PC-3 (cell line): ENCODE measurements around the gene STPG3. TPM values are rescaled to one million over a fixed set of nuclear protein-coding genes. Genes with fewer than 3 reads are reported as not detected.

Experiments used
- ATAC-seq: fragments of 200-7000 bp; cut with Tn5 transposase; 2 replicates; pipeline ENCODE4 v1.9.1; 2020; ENCODE audit warnings: mild to moderate bottlenecking, moderate library complexity
- BruUV-seq: library from RNA; stranded (reverse); fragments of 400-500 nt; replicated peaks from 2 replicates; lab custom pipeline; 2021; lab: Mats Ljungman, UMichigan
- CTCF ChIA-PET: fragments of 300-600 bp; sonication (Branson Sonifier 250); formaldehyde crosslinking; loops from one replicate; lab custom pipeline; 2022; ENCODE audit warnings: antibody characterized with exemption; lab: Charles Lee
- POLR2A ChIA-PET: fragments of 300-600 bp; sonication (Branson Sonifier 250); formaldehyde crosslinking; loops from one replicate; lab custom pipeline; 2022; ENCODE audit warnings: antibody characterized with exemption; ENCODE audit not compliant: unreplicated experiment; lab: Charles Lee
- DNase-seq: peaks from one replicate; pipeline ENCODE4 v3.0.0-alpha.2; 2015
- H2AFZ ChIP-seq: fragments of 300-600 bp; sonication (generic); 2 replicates; pipeline ENCODE4 v1.6.0; 2016; ENCODE audit warnings: antibody characterized with exemption, low read length
- H3F3A ChIP-seq: fragments of 300-600 bp; sonication (generic); one replicate; pipeline ENCODE4 v1.6.0; 2017; ENCODE audit warnings: antibody characterized with exemption, low read length, control low read depth, mild to moderate bottlenecking; ENCODE audit not compliant: unreplicated experiment
- H3K27ac ChIP-seq: fragments of 300-600 bp; sonication (generic); 2 replicates; pipeline ENCODE4 v1.5.1; 2016; ENCODE audit warnings: mild to moderate bottlenecking, low read length
- H3K27me3 ChIP-seq: fragments of 300-600 bp; sonication (generic); 2 replicates; pipeline ENCODE4 v1.6.1; 2016; ENCODE audit warnings: low read length, mixed read lengths
- H3K36me3 ChIP-seq: fragments of 300-600 bp; sonication (generic); 2 replicates; pipeline ENCODE4 v1.6.1; 2016; ENCODE audit warnings: low read depth, mixed run types, low read length, mixed read lengths
- H3K4me1 ChIP-seq: fragments of 300-600 bp; sonication (generic); 2 replicates; pipeline ENCODE4 v1.5.1; 2016; ENCODE audit warnings: low read length; ENCODE audit not compliant: insufficient read depth
- H3K4me2 ChIP-seq: fragments of 300-600 bp; sonication (generic); 2 replicates; pipeline ENCODE4 v1.6.0; 2016; ENCODE audit warnings: low read length
- H3K4me3 ChIP-seq: fragments of 300-600 bp; sonication (generic); 2 replicates; pipeline ENCODE4 v1.5.1; 2016; ENCODE audit warnings: mild to moderate bottlenecking, low read length, mixed read lengths
- H3K79me2 ChIP-seq: fragments of 300-600 bp; sonication (generic); 2 replicates; pipeline ENCODE4 v1.6.1; 2017; ENCODE audit warnings: low read length, mixed read lengths
- H3K9ac ChIP-seq: fragments of 300-600 bp; sonication (generic); 2 replicates; pipeline ENCODE4 v1.6.0; 2016; ENCODE audit warnings: mild to moderate bottlenecking, low read length
- H3K9me2 ChIP-seq: fragments of 300-600 bp; sonication (generic); replicated peaks from 2 replicates; pipeline ENCODE4 v1.6.1; 2016; ENCODE audit warnings: mixed run types, low read length, mixed read lengths
- H3K9me3 ChIP-seq: fragments of 300-600 bp; sonication (generic); 2 replicates; pipeline ENCODE4 v1.6.1; 2016; ENCODE audit warnings: low read length, mixed read lengths
- H4K20me1 ChIP-seq: fragments of 300-600 bp; sonication (generic); 2 replicates; pipeline ENCODE4 v1.6.1; 2016; ENCODE audit warnings: low read length, mixed read lengths
- CTCF ChIP-seq: fragments of 300-600 bp; sonication (generic); conservative IDR thresholded peaks from 2 replicates; pipeline ENCODE4 v1.5.1; 2017; ENCODE audit warnings: antibody characterized with exemption, low read depth, mild to moderate bottlenecking, low read length
- EZH2 ChIP-seq: fragments of 300-600 bp; sonication (generic); IDR thresholded peaks from one replicate; pipeline ENCODE4 v1.6.1; 2017; ENCODE audit warnings: antibody characterized with exemption, mild to moderate bottlenecking, low read length; ENCODE audit not compliant: unreplicated experiment
- EZH2phosphoT487 ChIP-seq: fragments of 300-600 bp; sonication (generic); IDR thresholded peaks from 2 replicates; pipeline ENCODE4 v1.6.1; 2018; ENCODE audit warnings: mild to moderate bottlenecking, antibody characterized with exemption, low read length, borderline replicate concordance
- intact Hi-C: fragments of 100-400 bp; cut with micrococcal nuclease; formaldehyde crosslinking; loops from 2 replicates; pipeline ENCODE4 v1.9.0; 2023
- total RNA-seq: library from RNA; depleted of rRNA; stranded (reverse); fragments of >200 nt; gene quantifications from 2 replicates; pipeline ENCODE4 v1.2.3, GENCODE V29; 2014

STPG3 gene
- total RNA-seq, 1 experiment from 2014 or later: not detected

GRCh38 chr9:137255448-137256114 is 4.5 kb downstream of the STPG3 start:
- no peaks in the 10 kb centered on the region for H4K20me1 ChIP-seq
- H3K27ac ChIP-seq: no peak overlapping the region
- ATAC-seq: peak; percentile 55
- peak overlapping the region; percentile 93 for H3K4me3 ChIP-seq
- H3K4me1 ChIP-seq: peaks cover 15% of the 10 kb centered on the region; the same call in 1 of the 2 replicates
- peak overlapping the region; percentile 94 for H3K4me2 ChIP-seq
- no peaks in the 10 kb centered on the region for H3K27me3 ChIP-seq
- H3F3A ChIP-seq: no peaks in the 10 kb centered on the region
- peak overlapping the region; percentile 91 for H3K9ac ChIP-seq
- CTCF ChIA-PET: no interaction called here
- no peaks in the 10 kb centered on the region; the same call in 1 of the 2 replicates for H3K36me3 ChIP-seq
- DNase-seq: peak; percentile 6
- H2AFZ ChIP-seq: peak overlapping the region; percentile 74
- POLR2A ChIA-PET: no interaction called here
- H3K9me2 ChIP-seq: no peaks in the 10 kb centered on the region
- H3K9me3 ChIP-seq: no peaks in the 10 kb centered on the region
- BruUV-seq: no TSS peak
- TF ChIP-seq EZH2: no peak
- H3K79me2 ChIP-seq: peaks cover 18% of the 10 kb centered on the region
- intact Hi-C loops: no loop called here

GRCh38 chr9:137256362-137256761 is 5.3 kb downstream of the STPG3 start:
- no peaks in the 10 kb centered on the region for H3K9me3 ChIP-seq
- no peak for DNase-seq
- H3K4me3 ChIP-seq: peak overlapping the region; percentile 93
- intact Hi-C loops: no loop called here
- ChIA-PET CTCF (no interaction called here), POLR2A (no interaction called here)
- no peaks in the 10 kb centered on the region for H3F3A ChIP-seq
- peak overlapping the region; percentile 91; the same call in 1 of the 2 replicates for H3K9ac ChIP-seq
- no peaks in the 10 kb centered on the region for H4K20me1 ChIP-seq
- no peak for TF ChIP-seq EZH2phosphoT487
- no peak for TF ChIP-seq EZH2
- no peak for TF ChIP-seq CTCF
- ATAC-seq: no peak
- H2AFZ ChIP-seq: no peak overlapping the region
- peaks cover 15% of the 10 kb centered on the region; the same call in 1 of the 2 replicates for H3K4me1 ChIP-seq
- H3K27ac ChIP-seq: no peak overlapping the region
- no peaks in the 10 kb centered on the region for H3K9me2 ChIP-seq
- H3K4me2 ChIP-seq: peak overlapping the region; percentile 94
- no TSS peak for BruUV-seq
- no peaks in the 10 kb centered on the region for H3K27me3 ChIP-seq
- H3K79me2 ChIP-seq: peaks cover 18% of the 10 kb centered on the region
- no peaks in the 10 kb centered on the region; the same call in 1 of the 2 replicates for H3K36me3 ChIP-seq

GRCh38 chr9:137256856-137257255 is 5.8 kb downstream of the STPG3 start:
- Histone ChIP-seq H3K4me2 (peak overlapping the region; percentile 94), H3K9me3 (no peaks in the 10 kb centered on the region), H3K4me3 (peak overlapping the region; percentile 93), H3F3A (no peaks in the 10 kb centered on the region), H3K27ac (no peak overlapping the region), H3K9ac (no peak overlapping the region), H3K4me1 (peaks cover 15% of the 10 kb centered on the region; the same call in 1 of the 2 replicates), H3K36me3 (no peaks in the 10 kb centered on the region; the same call in 1 of the 2 replicates), H3K27me3 (no peaks in the 10 kb centered on the region), H3K9me2 (no peaks in the 10 kb centered on the region), H2AFZ (no peak overlapping the region), H3K79me2 (peaks cover 18% of the 10 kb centered on the region), H4K20me1 (no peaks in the 10 kb centered on the region)
- ATAC-seq (no peak), DNase-seq (no peak)
- BruUV-seq: no TSS peak
- ChIA-PET POLR2A (no interaction called here), CTCF (no interaction called here)
- no peak for TF ChIP-seq CTCF
- no peak for TF ChIP-seq EZH2phosphoT487
- TF ChIP-seq EZH2: no peak
- intact Hi-C loops: no loop called here
